Ramos (cell line): ENCODE measurements around the gene ADAM20.
"Not testable (repeated sequence)": the region's sequence is repeated elsewhere in the genome, so short reads cannot be mapped to it uniquely, and the experiment has no call there.

Source experiments
- in situ Hi-C: fragments of 300-500 bp; cut with MboI; formaldehyde crosslinking; loops from one replicate; pipeline ENCODE4 v1.14.3; 2022; ENCODE audit warnings: low sequenced_read_pairs; ENCODE audit not compliant: unreplicated experiment

Gene ADAM20

GRCh38 chr14:70534904-70535303 is at the start of gene ADAM20:
Gene ADAM20 (minus strand): TSS chr14:70535004. CDS start chr14:70524757, 10,247 bp downstream.
- in situ Hi-C loops, result no loop called here

- in situ Hi-C loops, result no loop called here
Measured at GRCh38 chr14:70576891-70577290, 42.1 kb upstream of the ADAM20 start.

DNA sequence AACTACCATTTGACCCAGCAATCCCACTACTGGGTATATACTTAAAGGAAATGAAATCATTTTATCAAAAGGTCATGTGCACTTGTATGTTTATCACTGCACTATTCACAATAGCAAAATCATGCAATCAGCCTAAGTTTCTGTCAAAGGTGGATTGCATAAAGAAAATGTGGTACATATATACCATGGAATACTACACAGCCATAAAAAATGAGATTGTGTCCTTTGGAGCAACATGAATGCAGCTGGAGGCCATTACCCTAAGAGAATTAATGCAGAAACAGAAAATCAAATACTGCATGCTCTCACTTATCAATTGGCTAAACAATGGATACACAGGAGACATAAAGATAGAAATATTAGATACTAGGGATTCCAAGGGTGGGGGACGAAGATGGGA is 38.2 kb upstream of the ADAM20 start:
- in situ Hi-C loops, result no loop called here

DNA sequence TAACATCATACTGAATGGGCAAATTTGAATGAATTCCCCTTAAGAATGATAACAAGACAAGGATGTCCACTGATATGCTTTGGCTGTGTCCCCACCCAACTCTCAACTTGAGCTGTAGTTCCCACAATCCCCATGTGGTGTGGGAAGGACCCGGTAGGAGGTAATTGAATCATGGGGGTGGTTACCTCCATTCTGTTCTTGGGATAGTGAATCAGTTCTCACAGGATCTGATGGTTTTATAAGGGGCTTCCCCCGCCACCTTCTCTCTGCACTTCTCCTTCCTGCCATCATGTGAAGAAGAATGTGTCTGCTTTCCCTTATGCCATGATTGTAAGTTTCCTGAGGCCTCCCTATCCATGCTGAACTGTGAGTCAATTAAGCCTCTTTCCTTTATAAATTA is 36.3 kb upstream of the ADAM20 start:
- in situ Hi-C loops, result no loop called here

GRCh38 chr14:70567791-70568190 is 33.0 kb upstream of the ADAM20 start:
- in situ Hi-C loops, result no loop called here

DNA sequence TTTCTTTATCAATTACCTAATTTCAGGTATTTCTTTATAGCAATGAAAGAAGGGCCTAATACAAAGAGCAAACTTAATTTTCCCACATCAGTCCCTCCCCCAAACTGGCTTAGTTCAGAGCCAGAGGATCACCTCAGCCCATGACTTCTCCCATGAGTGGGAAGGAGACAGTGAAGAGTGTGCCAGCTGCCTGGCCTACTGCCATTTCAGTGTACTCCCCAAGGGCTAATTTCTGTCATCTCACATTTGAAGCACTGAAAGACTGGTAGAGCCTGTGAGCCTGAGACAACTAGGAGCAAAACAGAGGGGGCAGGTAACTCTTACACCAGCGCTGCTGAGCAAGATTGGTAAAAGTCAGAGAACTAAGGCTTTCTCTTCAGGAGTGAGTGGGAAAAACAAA is 29.1 kb upstream of the ADAM20 start:
- in situ Hi-C loops, result no loop called here

DNA sequence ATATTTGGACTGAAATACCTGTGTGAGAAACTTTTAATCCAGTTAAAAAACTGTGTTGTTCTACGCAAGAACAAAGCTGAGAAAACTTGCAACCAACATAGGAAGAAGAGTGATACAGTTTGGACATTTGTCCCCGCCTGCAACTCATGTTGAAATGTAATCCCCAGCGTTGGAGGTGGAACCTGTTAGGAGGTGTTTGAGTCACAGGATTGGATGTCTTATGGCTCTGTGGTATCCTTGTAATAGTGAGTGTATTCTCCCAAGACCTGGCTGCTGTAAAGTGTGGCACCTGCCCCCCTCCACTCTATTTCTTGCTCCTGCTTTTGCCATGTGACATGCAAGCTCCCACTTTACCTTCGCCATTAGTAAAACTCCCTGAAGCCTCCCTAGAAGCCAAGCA is 28.6 kb upstream of the ADAM20 start:
- in situ Hi-C loops, result no loop called here

GRCh38 chr14:70558356-70558755 is 23.6 kb upstream of the ADAM20 start:
- in situ Hi-C loops, result no loop called here

DNA sequence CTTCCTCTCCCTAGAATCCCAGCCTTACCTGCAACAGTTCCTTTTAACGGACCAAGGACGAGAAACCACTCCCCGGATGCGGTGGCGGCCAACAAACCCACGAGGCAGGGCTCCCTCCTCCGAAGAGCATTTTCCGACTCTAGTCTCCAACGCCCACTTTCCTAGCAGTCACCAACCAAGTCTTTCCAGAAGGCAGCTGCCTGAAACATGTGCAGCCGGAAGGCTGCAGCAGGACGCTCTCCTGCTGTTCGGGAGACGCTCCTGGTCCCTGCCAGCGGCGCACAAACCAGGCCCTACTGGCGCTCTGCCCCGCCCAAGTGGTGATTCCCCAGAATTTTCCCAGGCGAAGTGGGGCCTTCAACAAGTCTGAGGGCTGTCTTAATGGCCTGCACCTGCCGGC is 21.1 kb upstream of the ADAM20 start:
- in situ Hi-C loops, result no loop called here

- in situ Hi-C loops, result no loop called here
Measured at GRCh38 chr14:70538087-70538486, 3.3 kb upstream of the ADAM20 start.

- in situ Hi-C loops, result no loop called here
Measured at GRCh38 chr14:70536830-70537229, 2.0 kb upstream of the ADAM20 start.

- in situ Hi-C loops, result no loop called here
Measured at GRCh38 chr14:70530417-70530816, 4.4 kb downstream of the ADAM20 start.

GRCh38 chr14:70527501-70528105 is 7.2 kb downstream of the ADAM20 start:
- in situ Hi-C loops, result no loop called here

GRCh38 chr14:70525691-70526090 is 9.1 kb downstream of the ADAM20 start:
- in situ Hi-C loops, result no loop called here

- in situ Hi-C loops, result no loop called here
Measured at GRCh38 chr14:70515811-70516210, 19.0 kb downstream of the ADAM20 start.

- in situ Hi-C loops, result no loop called here
Measured at GRCh38 chr14:70514168-70515069, 20.4 kb downstream of the ADAM20 start.

GRCh38 chr14:70498191-70498590 is 36.6 kb downstream of the ADAM20 start:
- in situ Hi-C loops, result no loop called here

- in situ Hi-C loops, result no loop called here
Measured at GRCh38 chr14:70489579-70490200, 45.1 kb downstream of the ADAM20 start.

DNA sequence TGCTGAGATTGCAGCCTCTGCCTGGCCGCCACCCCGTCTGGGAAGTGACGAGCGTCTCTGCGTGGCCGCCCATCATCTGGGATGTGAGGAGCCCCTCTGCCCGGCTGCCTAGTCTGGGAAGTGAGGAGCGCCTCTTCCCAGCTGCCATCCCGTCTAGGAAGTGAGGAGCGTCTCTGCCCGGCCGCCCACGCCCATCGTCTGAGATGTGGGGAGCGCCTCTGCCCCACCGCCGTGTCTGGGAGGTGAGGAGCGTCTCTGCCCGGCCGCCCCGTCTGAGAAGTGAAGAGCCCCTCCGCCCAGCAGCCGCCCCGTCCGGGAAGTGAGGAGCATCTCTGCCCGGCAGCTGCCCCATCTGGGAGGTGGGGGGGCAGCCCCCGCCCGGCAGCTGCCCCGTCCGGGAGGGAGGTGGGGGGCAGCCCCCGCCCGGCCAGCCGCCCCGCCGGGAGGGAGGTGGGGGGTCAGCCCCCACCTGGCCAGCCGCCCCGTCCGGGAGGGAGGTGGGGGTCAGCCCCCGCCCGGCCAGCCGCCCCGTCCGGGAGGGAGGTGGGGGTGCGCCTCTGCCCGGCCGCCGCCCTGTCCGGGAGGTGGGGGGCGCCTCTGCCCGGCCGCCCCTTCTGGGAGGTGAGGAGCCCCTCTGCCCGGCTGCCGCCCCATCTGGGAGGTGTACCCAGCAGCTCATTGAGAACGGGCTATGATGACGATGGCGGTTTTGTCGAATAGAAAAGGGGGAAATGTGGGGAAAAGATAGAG is 57.3 kb downstream of the ADAM20 start:
- in situ Hi-C loops, result not testable (repeated sequence)

DNA sequence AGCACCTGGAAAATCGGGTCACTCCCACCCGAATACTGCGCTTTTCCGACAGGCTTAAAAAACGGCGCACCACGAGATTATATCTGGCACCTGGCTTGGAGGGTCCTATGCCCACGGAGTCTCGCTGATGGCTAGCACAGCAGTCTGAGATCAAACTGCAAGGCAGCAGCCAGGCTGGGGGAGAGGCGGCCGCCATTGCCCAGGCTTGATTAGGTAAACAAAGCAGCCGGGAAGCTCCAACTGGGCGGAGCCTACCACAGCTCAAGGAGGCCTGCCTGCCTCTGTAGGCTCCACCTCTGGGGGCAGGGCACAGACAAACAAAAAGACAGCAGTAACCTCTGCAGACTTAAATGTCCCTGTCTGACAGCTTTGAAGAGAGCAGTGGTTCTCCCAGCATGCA is 59.3 kb downstream of the ADAM20 start:
- in situ Hi-C loops, result not testable (repeated sequence)

DNA sequence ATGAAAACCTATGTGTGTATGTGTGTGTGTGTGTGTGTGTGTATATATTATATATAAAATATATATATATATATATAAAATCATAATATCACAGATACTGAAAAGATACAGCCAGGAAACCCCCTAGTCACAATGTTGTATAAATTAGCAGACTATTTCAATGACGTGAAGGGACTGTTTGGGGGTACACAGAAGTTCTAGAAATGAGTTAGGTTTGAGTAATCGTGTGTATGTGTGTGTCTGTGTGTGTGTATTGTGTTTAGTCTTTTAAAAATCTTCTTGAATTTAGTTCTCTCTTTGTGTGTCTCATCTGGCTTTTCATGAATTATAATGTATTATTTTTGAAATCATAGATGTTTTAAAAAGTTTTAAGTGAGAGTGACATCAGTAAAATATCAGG is 61.0 kb downstream of the ADAM20 start:
- in situ Hi-C loops, result no loop called here
